Esophagus muscularis mucosa (tissue), 4 donors: Measurements from ENCODE around the gene SRRM3.
"Not testable (repeated sequence)": the region's sequence is repeated elsewhere in the genome, so short reads cannot be mapped to it uniquely, and the experiment has no call there.

Experiments
- CTCF ChIP-seq, 3 experiments: fragments of 200-600 bp in 2 of 3; fragments of 450-650 bp in 1 of 3; sonication (generic) in 2 of 3; IDR thresholded peaks; one replicate each; pipeline ENCODE4 v1.5.1; 2017 to 2019; ENCODE audit warnings: antibody characterized with exemption in 3 of 3, mild to moderate bottlenecking in 2 of 3, moderate library complexity in 1 of 3
- EP300 ChIP-seq: sonication (generic); formaldehyde crosslinking; IDR thresholded peaks from one replicate; pipeline ENCODE4 v1.6.1; 2017; ENCODE audit warnings: antibody characterized with exemption
- POLR2AphosphoS5 ChIP-seq, 2 donors: sonication (generic); formaldehyde crosslinking; IDR thresholded peaks; one replicate each; pipeline ENCODE4 v1.6.1; 2017; ENCODE audit warnings: antibody characterized with exemption in 2 of 2

- not testable (repeated sequence) for TF ChIP-seq CTCF (IDR thresholded peaks at IDR 0.05); POLR2AphosphoS5 (IDR thresholded peaks at IDR 0.05); EP300
Measured at GRCh38 chr7:76163812-76164211, 37.9 kb upstream of the SRRM3 start.
